Esophagus muscularis mucosa (tissue), 4 donors: ENCODE data around the gene SCFD2. TPM values are rescaled to one million over a fixed set of nuclear protein-coding genes. Genes with fewer than 3 reads are reported as not detected.

Experiments used
- DNase-seq: peaks from one replicate; pipeline ENCODE4 v3.0.0-alpha.2; 2017; ENCODE audit errors: extremely low spot score
- H3K27ac ChIP-seq, 4 donors: fragments of 200-600 bp; sonication (generic); replicated peaks in 1 of 4; 1 replicate in 3 of 4; 2 replicates in 1 of 4; pipeline ENCODE4 v1.5.1; 2016 to 2019; ENCODE audit warnings: mild to moderate bottlenecking in 1 of 4
- H3K27me3 ChIP-seq, 4 donors: fragments of 200-600 bp; sonication (generic); one replicate each; pipeline versions ENCODE4 v1.5.1 to v1.6.0; 2016 to 2019
- H3K36me3 ChIP-seq, 4 donors: fragments of 200-600 bp; sonication (generic); one replicate each; pipeline ENCODE4 v1.5.1; 2016 to 2019
- H3K4me1 ChIP-seq, 4 donors: fragments of 200-600 bp; sonication (generic); one replicate each; pipeline ENCODE4 v1.5.1; 2016 to 2019
- H3K4me3 ChIP-seq, 4 donors: fragments of 200-600 bp; sonication (generic); 1 replicate in 2 of 4; 2 replicates in 2 of 4; pipeline ENCODE4 v1.5.1; 2016 to 2019; ENCODE audit warnings: mild to moderate bottlenecking in 4 of 4, moderate library complexity in 1 of 4
- H3K9me3 ChIP-seq, 4 donors: fragments of 200-600 bp; sonication (generic); 1 replicate in 3 of 4; 2 replicates in 1 of 4; pipeline ENCODE4 v1.5.1; 2016 to 2019
- EP300 ChIP-seq: sonication (generic); formaldehyde crosslinking; IDR thresholded peaks from one replicate; pipeline ENCODE4 v1.6.1; 2017; ENCODE audit warnings: antibody characterized with exemption
- POLR2A ChIP-seq: fragments of 450-650 bp; IDR thresholded peaks from one replicate; pipeline ENCODE4 v1.6.1; 2017; ENCODE audit warnings: antibody characterized with exemption, moderate library complexity, mild to moderate bottlenecking, low read depth
- POLR2AphosphoS5 ChIP-seq, 2 donors: sonication (generic); formaldehyde crosslinking; IDR thresholded peaks; one replicate each; pipeline ENCODE4 v1.6.1; 2017; ENCODE audit warnings: antibody characterized with exemption in 2 of 2
- WGBS: methylation state at CpG from one replicate; pipeline ENCODE4 v1.1.5; 2018; 5-methylcytosine and 5-hydroxymethylcytosine counted together
- intact Hi-C: fragments of 100-400 bp; cut with DNase I; formaldehyde crosslinking; loops from one replicate; pipeline ENCODE4 v1.15.1; 2023
- total RNA-seq, 4 donors: library from RNA; depleted of rRNA; stranded (reverse); fragments of >200 nt; gene quantifications; one replicate each; pipeline versions ENCODE4 v1.1.0 to v1.2.1, GENCODE V29; 2016
- TF ChIP-seq, protein P1 (sequence below), 3 experiments: fragments of 200-600 bp in 2 of 3; fragments of 450-650 bp in 1 of 3; sonication (generic) in 2 of 3; IDR thresholded peaks; one replicate each; pipeline ENCODE4 v1.5.1; 2017 to 2019; ENCODE audit warnings: antibody characterized with exemption in 3 of 3, mild to moderate bottlenecking in 2 of 3, moderate library complexity in 1 of 3

The SCFD2 gene
- total RNA-seq, 4 donors from 2014 or later, result 10.0 to 15.7 (median 12.7) TPM

DNA sequence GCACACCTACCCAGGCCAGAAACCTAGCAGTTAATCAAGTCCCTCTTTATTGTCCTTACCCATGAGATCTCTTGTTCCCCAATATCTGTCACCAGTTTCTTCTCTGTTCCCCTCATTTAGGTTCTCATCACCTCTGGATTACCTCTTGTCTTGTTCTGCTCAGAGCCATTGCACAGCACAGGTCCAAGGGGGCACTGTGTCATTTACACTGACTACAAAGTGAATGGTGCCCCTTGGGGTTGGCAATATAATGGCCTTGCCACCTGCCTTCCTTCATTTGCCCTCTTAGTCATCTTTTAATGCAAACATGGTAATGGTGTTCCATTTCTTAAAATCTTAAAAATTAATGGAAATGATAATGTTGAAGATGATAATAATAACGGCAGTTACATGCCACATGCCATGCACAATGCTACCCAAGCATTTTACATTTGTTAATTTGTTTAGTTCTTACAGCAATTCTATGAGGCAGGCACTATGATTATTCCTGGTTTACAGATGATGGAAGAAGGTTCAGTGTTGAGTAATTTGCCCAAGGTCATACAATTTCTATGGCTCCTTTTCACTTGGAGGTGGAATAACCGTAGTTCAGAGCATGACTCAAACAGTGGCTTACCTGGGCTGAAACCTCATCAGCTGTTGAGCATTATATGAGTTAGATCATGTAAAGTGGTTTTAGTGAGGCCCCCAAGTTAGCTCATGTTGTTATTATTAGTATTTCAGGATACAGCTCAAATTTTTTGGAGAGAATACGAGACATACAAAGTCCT lies 385.9 kb downstream of the SCFD2 start:
- no peak for DNase-seq
- TF ChIP-seq EP300 (no peak), POLR2A (no peak), POLR2AphosphoS5 (IDR thresholded peaks at IDR 0.05) (no peak)
- TF ChIP-seq, protein P1, sequence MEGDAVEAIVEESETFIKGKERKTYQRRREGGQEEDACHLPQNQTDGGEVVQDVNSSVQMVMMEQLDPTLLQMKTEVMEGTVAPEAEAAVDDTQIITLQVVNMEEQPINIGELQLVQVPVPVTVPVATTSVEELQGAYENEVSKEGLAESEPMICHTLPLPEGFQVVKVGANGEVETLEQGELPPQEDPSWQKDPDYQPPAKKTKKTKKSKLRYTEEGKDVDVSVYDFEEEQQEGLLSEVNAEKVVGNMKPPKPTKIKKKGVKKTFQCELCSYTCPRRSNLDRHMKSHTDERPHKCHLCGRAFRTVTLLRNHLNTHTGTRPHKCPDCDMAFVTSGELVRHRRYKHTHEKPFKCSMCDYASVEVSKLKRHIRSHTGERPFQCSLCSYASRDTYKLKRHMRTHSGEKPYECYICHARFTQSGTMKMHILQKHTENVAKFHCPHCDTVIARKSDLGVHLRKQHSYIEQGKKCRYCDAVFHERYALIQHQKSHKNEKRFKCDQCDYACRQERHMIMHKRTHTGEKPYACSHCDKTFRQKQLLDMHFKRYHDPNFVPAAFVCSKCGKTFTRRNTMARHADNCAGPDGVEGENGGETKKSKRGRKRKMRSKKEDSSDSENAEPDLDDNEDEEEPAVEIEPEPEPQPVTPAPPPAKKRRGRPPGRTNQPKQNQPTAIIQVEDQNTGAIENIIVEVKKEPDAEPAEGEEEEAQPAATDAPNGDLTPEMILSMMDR (IDR thresholded peaks at IDR 0.05), result no peak
- Histone ChIP-seq H3K36me3 (no peaks in the 10 kb centered on the region), H3K27ac (no peak overlapping the region), H3K9me3 (no peaks in the 10 kb centered on the region), H3K4me3 (no peak overlapping the region), H3K4me1 (peaks cover 0 to 20% (median 16%) of the 10 kb centered on the region in 4 donors), H3K27me3 (no peaks in the 10 kb centered on the region)
- intact Hi-C loops, result loop anchor here (5.0 to 10.0 kb wide), 5 partner anchors 65 to 875 kb away; no protein-coding TSS in a partner anchor
- WGBS, result 98% methylated on average over 3 of the region's 3 CpGs

DNA sequence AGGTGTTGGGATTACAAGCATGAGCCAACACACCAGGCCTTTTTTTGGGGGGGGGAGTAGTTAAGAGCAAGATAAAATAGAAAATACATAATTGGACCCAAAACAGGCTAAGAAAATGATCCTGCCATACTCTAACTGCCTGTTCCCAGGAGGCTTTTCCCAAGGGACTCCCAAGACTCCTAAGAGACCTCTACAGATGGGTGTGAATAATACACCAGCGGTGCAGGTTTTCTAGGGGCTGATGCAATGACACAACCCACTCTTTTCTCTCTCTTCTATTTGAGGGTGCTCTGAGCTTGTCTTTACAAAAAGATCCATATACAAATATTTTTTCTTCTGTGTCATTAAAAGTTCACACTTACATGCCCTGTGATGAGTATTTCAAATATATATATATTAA lies 386.8 kb downstream of the SCFD2 start:
- peaks cover 0 to 12% (median 8%) of the 10 kb centered on the region in 4 donors for H3K4me1 ChIP-seq
- WGBS, result 95% methylated on average over 1 of the region's 1 CpG
- no peak for DNase-seq
- no peak overlapping the region for H3K27ac ChIP-seq
- no peaks in the 10 kb centered on the region for H3K36me3 ChIP-seq
- intact Hi-C loops, result loop anchor here (10.0 kb wide), 1 partner anchor 64 kb away; no protein-coding TSS in a partner anchor
- no peaks in the 10 kb centered on the region for H3K27me3 ChIP-seq
- H3K9me3 ChIP-seq, result no peaks in the 10 kb centered on the region
- TF ChIP-seq, protein P1 (IDR thresholded peaks at IDR 0.05), result no peak
- no peak for TF ChIP-seq EP300
- no peak for TF ChIP-seq POLR2A
- no peak for TF ChIP-seq POLR2AphosphoS5 (IDR thresholded peaks at IDR 0.05)
- no peak overlapping the region for H3K4me3 ChIP-seq

DNA sequence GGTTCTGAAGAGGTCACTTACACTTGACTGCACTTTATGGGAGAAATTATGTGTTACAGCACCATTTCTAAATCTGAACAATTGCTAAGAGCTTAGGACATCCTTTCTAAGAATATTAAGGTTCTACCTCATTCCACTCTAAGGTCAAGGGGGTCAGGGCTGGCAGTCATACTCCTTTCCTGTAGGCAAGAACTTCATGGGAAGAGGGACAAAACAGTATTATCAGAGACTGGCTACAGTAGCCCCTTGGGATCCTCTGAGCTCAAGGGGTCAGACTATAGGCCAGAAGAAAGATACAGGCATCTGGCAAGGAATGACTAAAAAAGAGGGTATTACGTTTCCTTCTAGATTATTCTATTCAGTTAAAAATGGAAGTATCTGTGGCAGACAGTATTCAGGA lies 388.6 kb downstream of the SCFD2 start:
- DNase-seq, result no peak
- WGBS, result 87% methylated on average over 1 of the region's 1 CpG
- no peaks in the 10 kb centered on the region for H3K27me3 ChIP-seq
- no peaks in the 10 kb centered on the region for H3K9me3 ChIP-seq
- no peaks in the 10 kb centered on the region for H3K4me1 ChIP-seq
- TF ChIP-seq EP300, result no peak
- H3K4me3 ChIP-seq, result no peak overlapping the region
- intact Hi-C loops, result loop anchor here (10.0 kb wide), 1 partner anchor 62 kb away; no protein-coding TSS in a partner anchor
- H3K27ac ChIP-seq, result no peak overlapping the region
- no peaks in the 10 kb centered on the region for H3K36me3 ChIP-seq

DNA sequence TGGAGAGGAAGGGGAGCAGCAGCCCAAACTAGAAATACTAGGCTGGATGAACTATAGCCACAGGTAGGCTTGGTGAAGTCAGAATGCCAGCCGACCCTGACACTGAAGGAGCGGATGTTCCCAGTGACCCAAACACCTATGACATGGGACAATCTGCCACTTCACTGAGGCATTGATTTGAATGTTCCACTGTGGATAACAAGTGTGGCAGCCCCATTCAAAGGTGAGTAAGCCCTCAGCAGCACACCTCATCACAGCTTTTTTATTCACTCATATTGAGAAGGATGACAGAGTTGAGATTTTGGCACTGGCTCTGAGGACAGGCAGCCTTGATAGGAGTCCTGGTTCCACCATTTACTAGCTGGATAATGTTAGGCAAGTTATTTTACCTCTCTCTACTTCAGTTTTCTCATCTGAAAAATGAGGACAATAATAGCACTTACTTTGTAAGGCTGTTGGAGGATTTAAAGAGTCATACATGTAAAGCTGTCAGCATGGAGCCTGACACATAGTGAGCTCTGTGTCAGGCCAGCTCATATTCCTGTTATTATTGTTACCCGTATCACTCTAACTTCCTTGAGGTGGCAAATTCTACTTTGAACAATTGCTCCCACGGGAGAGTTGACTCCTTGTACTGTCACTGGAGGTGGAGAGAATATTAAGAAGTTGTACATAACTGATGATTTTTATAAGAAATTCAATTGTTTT lies 389.2 kb downstream of the SCFD2 start:
- DNase-seq, result no peak
- Histone ChIP-seq H3K9me3 (no peaks in the 10 kb centered on the region), H3K36me3 (no peaks in the 10 kb centered on the region), H3K4me3 (no peak overlapping the region), H3K27me3 (no peaks in the 10 kb centered on the region), H3K4me1 (no peaks in the 10 kb centered on the region), H3K27ac (no peak overlapping the region)
- 98% methylated on average over 4 of the region's 4 CpGs for WGBS
- intact Hi-C loops, result loop anchor here (10.0 kb wide), 1 partner anchor 62 kb away; no protein-coding TSS in a partner anchor
- TF ChIP-seq POLR2AphosphoS5 (IDR thresholded peaks at IDR 0.05) (no peak), EP300 (no peak), POLR2A (no peak)
- TF ChIP-seq, protein P1 (IDR thresholded peaks at IDR 0.05), result no peak

DNA sequence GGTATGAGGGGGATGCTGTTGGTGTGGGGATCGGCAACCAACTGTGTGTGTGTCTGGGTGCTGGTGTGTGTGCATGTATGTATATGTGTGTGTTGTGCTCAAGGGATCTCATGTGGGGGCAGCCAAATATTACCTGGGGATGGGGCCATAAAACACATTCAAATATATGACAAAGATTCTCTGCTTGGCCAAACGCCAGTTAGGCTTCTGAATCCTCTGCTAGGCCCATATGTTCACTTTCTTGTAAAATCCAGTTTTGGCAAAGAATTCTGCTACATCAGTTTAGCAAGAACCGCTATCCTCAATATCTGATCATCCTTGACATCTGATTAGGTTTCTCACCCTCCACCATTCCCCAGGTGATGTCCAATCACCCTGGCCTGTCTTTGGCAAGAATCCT lies 397.2 kb downstream of the SCFD2 start:
- Histone ChIP-seq H3K27ac (no peak overlapping the region), H3K4me1 (peaks cover 0 to 8% (median 6%) of the 10 kb centered on the region in 4 donors), H3K36me3 (no peaks in the 10 kb centered on the region), H3K9me3 (peaks cover 0 to 13% (median 0%) of the 10 kb centered on the region in 4 donors), H3K27me3 (no peaks in the 10 kb centered on the region), H3K4me3 (no peak overlapping the region)
- DNase-seq, result no peak
- TF ChIP-seq, protein P1 (IDR thresholded peaks at IDR 0.05), result no peak
- 86% methylated on average over 3 of the region's 3 CpGs for WGBS
- intact Hi-C loops, result no loop called here
